ENCODE results near the gene ITIH4.

The ITIH4 gene

GRCh38 chr3:52844290-52844975 is 14.0 kb upstream of the ITIH4 start:
- DNase-seq (ENCODE audit: low spot score) = no peak
- no peak for TF ChIP-seq CTCF (IDR thresholded peaks at IDR 0.05; ENCODE audit: extremely low read depth, missing control alignments)

DNA sequence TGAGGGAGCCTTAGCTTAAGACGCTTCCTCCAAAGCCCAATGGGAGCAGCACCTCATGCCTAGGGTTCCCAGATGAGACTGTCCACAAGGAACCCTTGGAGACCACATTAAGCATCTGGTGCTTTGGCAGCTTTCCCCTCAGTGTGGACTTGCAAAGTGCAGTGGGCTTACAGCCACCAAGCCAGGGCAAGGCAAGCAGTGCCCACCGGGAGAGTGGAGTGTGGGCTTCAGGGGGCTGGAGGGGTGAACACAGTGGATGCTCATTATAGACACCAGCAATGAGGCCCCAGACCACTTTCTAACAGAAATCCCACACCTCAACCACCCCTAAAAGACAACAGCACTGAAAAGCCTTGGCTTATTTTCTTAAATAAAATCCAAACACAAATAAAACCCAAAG is 13.4 kb upstream of the ITIH4 start:
- no peak for TF ChIP-seq CTCF (IDR thresholded peaks at IDR 0.05; ENCODE audit: extremely low read depth, missing control alignments)
- no peak for DNase-seq (ENCODE audit: low spot score)

GRCh38 chr3:52843108-52843865 is 12.8 kb upstream of the ITIH4 start:
- TF ChIP-seq CTCF (IDR thresholded peaks at IDR 0.05; ENCODE audit: extremely low read depth, missing control alignments) = no peak
- no peak for DNase-seq (ENCODE audit: low spot score)

DNA sequence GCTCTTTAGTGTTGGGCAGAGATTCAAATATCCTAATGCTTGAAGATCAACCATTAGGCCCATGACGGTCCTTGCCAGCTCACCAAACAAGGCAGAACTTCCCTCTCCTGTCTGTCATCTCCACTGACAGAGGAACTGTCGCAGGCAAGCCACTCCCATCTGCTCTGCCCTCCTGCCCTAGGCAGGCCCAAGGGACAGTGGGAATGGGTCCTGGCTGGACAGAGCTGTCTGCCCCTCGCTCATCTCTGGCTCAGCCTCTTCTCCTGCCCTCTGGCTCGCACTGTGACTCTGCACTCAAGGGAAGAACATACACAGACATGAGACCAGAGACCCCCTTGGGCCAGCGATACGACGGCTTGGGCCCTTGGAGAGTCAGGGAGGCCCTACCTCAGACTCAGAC is 12.0 kb upstream of the ITIH4 start:
- no peak for DNase-seq (ENCODE audit: low spot score)
- TF ChIP-seq CTCF (IDR thresholded peaks at IDR 0.05; ENCODE audit: extremely low read depth, missing control alignments) = no peak

DNA sequence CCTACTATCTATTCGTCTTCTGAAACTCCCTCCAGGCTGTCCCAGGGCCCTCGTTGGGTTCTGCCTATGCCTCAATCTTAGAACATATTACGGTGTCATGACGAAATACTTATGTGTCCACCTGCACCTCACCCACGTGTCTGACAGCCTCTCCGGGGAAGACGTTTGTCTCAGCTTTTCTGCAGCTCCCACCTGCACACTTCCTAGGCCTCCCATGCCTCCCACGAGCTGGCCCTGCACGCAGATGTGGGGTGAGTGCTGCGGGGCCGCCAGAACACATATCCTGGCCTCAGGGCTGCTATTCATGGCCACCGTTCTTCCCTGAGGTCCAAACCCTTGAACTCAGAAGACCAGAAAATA is 11.5 kb upstream of the ITIH4 start:
- TF ChIP-seq CTCF (IDR thresholded peaks at IDR 0.05; ENCODE audit: extremely low read depth, missing control alignments) = no peak
- no peak for DNase-seq (ENCODE audit: low spot score)

- DNase-seq (ENCODE audit: low spot score) = no peak
- TF ChIP-seq CTCF (IDR thresholded peaks at IDR 0.05; ENCODE audit: extremely low read depth, missing control alignments) = no peak
Measured at GRCh38 chr3:52841211-52841980, 10.9 kb upstream of the ITIH4 start.
